Neural cell (in vitro differentiated cells): ENCODE results near the gene SRPK1.

ENCODE experiments used
- CTCF ChIP-seq: fragments of 450-650 bp; IDR thresholded peaks from 2 replicates; pipeline ENCODE4 v1.5.1; 2014; ENCODE audit warnings: antibody characterized with exemption, mild to moderate bottlenecking, moderate library complexity; ENCODE audit not compliant: poor library complexity, severe bottlenecking
- MXI1 ChIP-seq: fragments of 450-650 bp; conservative IDR thresholded peaks from 2 replicates; pipeline ENCODE4 v1.6.1; 2014; ENCODE audit warnings: antibody characterized with exemption, mild to moderate bottlenecking; ENCODE audit not compliant: poor library complexity, severe bottlenecking
- POLR2AphosphoS5 ChIP-seq: IDR thresholded peaks from 2 replicates; pipeline ENCODE4 v1.6.1; 2012
- SMC3 ChIP-seq: fragments of 450-650 bp; conservative IDR thresholded peaks from 2 replicates; pipeline ENCODE4 v1.6.1; 2014; ENCODE audit warnings: antibody characterized with exemption, mild to moderate bottlenecking, moderate library complexity; ENCODE audit not compliant: poor library complexity
- TAF1 ChIP-seq: IDR thresholded peaks from 2 replicates; pipeline ENCODE4 v1.6.1; 2012; ENCODE audit warnings: low read depth

GRCh38 chr6:35874730-35875129 is 46.2 kb downstream of the SRPK1 start:
- TF ChIP-seq POLR2AphosphoS5: no peak
- TF ChIP-seq CTCF: no peak
- no peak for TF ChIP-seq TAF1
- TF ChIP-seq MXI1: no peak
- no peak for TF ChIP-seq SMC3
